Measurements from ENCODE around the gene PLAU. TPM values are rescaled to one million over a fixed set of nuclear protein-coding genes. Genes with fewer than 3 reads are reported as not detected.

PLAU gene
- total RNA-seq, 1 experiment from 2014 or later: 15.0 TPM

- TF ChIP-seq TEAD4 (CRISPR knock-in tag; IDR thresholded peaks at IDR 0.05) (no peak), TEAD1 (CRISPR knock-in tag; IDR thresholded peaks at IDR 0.05) (no peak), FOXJ3 (CRISPR knock-in tag; IDR thresholded peaks at IDR 0.05; ENCODE audit: borderline replicate concordance) (no peak), ZNF263 (CRISPR knock-in tag; IDR thresholded peaks at IDR 0.05; ENCODE audit: low read depth) (no peak), ZNF423 (CRISPR knock-in tag; IDR thresholded peaks at IDR 0.05) (no peak), AFF4 (CRISPR knock-in tag; IDR thresholded peaks at IDR 0.05; ENCODE audit: borderline replicate concordance) (no peak), PREB (CRISPR knock-in tag; IDR thresholded peaks at IDR 0.05; ENCODE audit: borderline replicate concordance) (no peak), NR2C2 (CRISPR knock-in tag; IDR thresholded peaks at IDR 0.05) (no peak), ZNF512 (CRISPR knock-in tag; IDR thresholded peaks at IDR 0.05; ENCODE audit: borderline replicate concordance) (no peak), ZBTB21 (CRISPR knock-in tag; IDR thresholded peaks at IDR 0.05; ENCODE audit: borderline replicate concordance) (no peak), IRF2 (CRISPR knock-in tag; IDR thresholded peaks at IDR 0.05; ENCODE audit: borderline replicate concordance, low read depth) (no peak), MAX (CRISPR knock-in tag; IDR thresholded peaks at IDR 0.05) (no peak), ATF6 (CRISPR knock-in tag; IDR thresholded peaks at IDR 0.05) (no peak), ZBTB43 (CRISPR knock-in tag; IDR thresholded peaks at IDR 0.05) (no peak), ZSCAN18 (CRISPR knock-in tag; IDR thresholded peaks at IDR 0.05) (no peak), ERG (CRISPR knock-in tag; IDR thresholded peaks at IDR 0.05) (no peak), SMAD4 (CRISPR knock-in tag; IDR thresholded peaks at IDR 0.05) (no peak), AR (CRISPR knock-in tag; IDR thresholded peaks at IDR 0.05) (no peak)
- H3K4me3 Mint-ChIP-seq: no peak overlapping the region
- ATAC-seq (no peak), DNase-seq (ENCODE audit: low spot score) (no peak)
- no peaks in the 10 kb centered on the region for H3K27me3 Mint-ChIP-seq (ENCODE audit: low read depth)
- ChIA-PET CTCF (interaction anchor here (2.1 kb wide), 1 partner anchor 13 kb away, joined by 10 read pairs; no protein-coding TSS in a partner anchor), POLR2A (no interaction called here)
- H3K36me3 Mint-ChIP-seq: no peaks in the 10 kb centered on the region
- peaks cover 17% of the 10 kb centered on the region for H3K4me1 Mint-ChIP-seq
- H3K9me3 Mint-ChIP-seq: no peaks in the 10 kb centered on the region
- H3K27ac Mint-ChIP-seq: no peak overlapping the region
These were observed 42.7 kb downstream of the PLAU start for GRCh38 chr10:73953665-73954064.

Measured in WTC11 (cell line).